DOHH2 (cell line): ENCODE results near the gene MBD3.

Source experiments
- H3F3A ChIP-seq: fragments of 200-600 bp; sonication (generic), shearing (Covaris generic); 2 replicates; pipeline ENCODE4 v1.6.0; 2016; ENCODE audit warnings: antibody characterized with exemption, mild to moderate bottlenecking; ENCODE audit not compliant: control insufficient read depth, insufficient read depth
- H3K27ac ChIP-seq: fragments of 200-600 bp; sonication (generic); 2 replicates; pipeline ENCODE4 v1.5.1; 2014; ENCODE audit warnings: low read depth, mild to moderate bottlenecking, low read length, moderate library complexity
- H3K27me3 ChIP-seq: fragments of 200-600 bp; sonication (generic); 2 replicates; pipeline ENCODE4 v1.6.1; 2014; ENCODE audit warnings: mild to moderate bottlenecking, low read length, mixed read lengths; ENCODE audit not compliant: control insufficient read depth
- H3K36me3 ChIP-seq: fragments of 200-600 bp; sonication (generic); 2 replicates; pipeline ENCODE4 v1.6.1; 2014; ENCODE audit warnings: mild to moderate bottlenecking, low read length, moderate library complexity, mixed read lengths; ENCODE audit not compliant: control insufficient read depth
- H3K4me1 ChIP-seq: fragments of 200-600 bp; sonication (generic); 2 replicates; pipeline ENCODE4 v1.6.1; 2014; ENCODE audit warnings: mild to moderate bottlenecking, low read length, mixed read lengths; ENCODE audit not compliant: control insufficient read depth
- H3K4me2 ChIP-seq: fragments of 200-600 bp; sonication (generic); 2 replicates; pipeline ENCODE4 v1.6.0; 2014; ENCODE audit warnings: mild to moderate bottlenecking, low read length, moderate library complexity
- H3K4me3 ChIP-seq: fragments of 200-600 bp; sonication (generic); 2 replicates; pipeline ENCODE4 v1.5.1; 2014; ENCODE audit warnings: mild to moderate bottlenecking, low read length, mixed read lengths
- H3K79me2 ChIP-seq: fragments of 200-600 bp; sonication (generic); 2 replicates; pipeline ENCODE4 v1.6.1; 2014; ENCODE audit warnings: mild to moderate bottlenecking, low read length, mixed read lengths; ENCODE audit not compliant: control insufficient read depth
- H3K9me2 ChIP-seq: fragments of 200-600 bp; sonication (generic); replicated peaks from 2 replicates; pipeline ENCODE4 v1.6.1; 2014; ENCODE audit warnings: mild to moderate bottlenecking, low read length, mixed read lengths; ENCODE audit not compliant: control insufficient read depth
- H3K9me3 ChIP-seq: fragments of 200-600 bp; sonication (generic); 2 replicates; pipeline ENCODE4 v1.6.1; 2014; ENCODE audit warnings: antibody characterized with exemption, low read length, mixed read lengths; ENCODE audit not compliant: control insufficient read depth, insufficient read depth
- H4K20me1 ChIP-seq: fragments of 200-600 bp; sonication (generic); 2 replicates; pipeline ENCODE4 v1.6.0; 2014; ENCODE audit warnings: low read depth, mild to moderate bottlenecking, antibody characterized with exemption, low read length, moderate library complexity; ENCODE audit not compliant: control insufficient read depth, insufficient read depth
- EZH2phosphoT487 ChIP-seq: fragments of 200-600 bp; sonication (generic); IDR thresholded peaks from 2 replicates; pipeline ENCODE4 v1.6.1; 2017; ENCODE audit warnings: borderline replicate concordance, mild to moderate bottlenecking, antibody characterized with exemption, low read length, moderate library complexity, mixed read lengths
- TF ChIP-seq, protein P1 (sequence below): fragments of 200-600 bp; sonication (generic); IDR thresholded peaks from one replicate; pipeline ENCODE4 v1.5.1; 2014; ENCODE audit warnings: antibody characterized with exemption, mild to moderate bottlenecking, low read depth, low read length; ENCODE audit not compliant: poor library complexity, severe bottlenecking

Gene MBD3

DNA sequence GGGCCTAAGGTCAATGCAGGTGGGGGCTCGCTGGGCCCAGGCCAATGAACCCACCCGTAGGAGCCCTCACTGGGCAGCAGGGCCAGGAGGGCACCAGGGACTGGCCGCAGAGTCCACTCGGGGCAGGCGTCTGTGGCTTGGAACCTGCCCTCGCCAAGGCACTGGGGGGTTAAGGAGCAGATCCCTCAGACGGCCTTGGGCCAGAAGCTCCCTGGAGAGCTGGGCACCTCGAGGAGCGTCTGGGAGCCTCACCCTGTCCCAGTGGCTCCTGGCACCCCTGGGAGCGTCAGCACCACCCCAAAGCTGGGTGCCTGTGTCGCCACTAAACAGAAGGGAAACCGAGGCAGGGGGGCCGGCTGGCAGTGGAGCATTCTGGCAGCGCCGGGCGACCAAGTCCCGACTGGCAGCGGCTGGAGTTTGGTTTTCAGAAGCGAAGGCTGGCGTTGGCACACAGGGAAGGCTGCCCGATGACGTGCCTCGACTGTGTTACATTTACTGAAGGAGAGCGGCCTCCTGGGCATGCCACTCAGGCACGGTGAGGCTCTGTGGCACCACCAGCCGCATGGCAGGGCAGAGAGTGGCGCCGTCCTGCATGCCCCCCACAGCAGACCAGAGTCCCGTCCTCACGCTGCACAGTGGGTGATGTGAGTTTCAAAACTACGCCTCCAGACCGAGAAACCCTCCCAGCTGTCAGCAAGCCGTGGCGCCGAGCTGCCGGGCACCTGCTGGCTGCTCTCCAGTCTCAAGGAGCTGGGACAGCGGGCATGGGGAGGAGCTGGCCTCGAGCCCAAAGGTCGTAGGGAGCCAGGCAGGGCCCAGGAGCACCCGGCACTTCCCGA is 15.4 kb downstream of the MBD3 start:
- no peaks in the 10 kb centered on the region for H3K79me2 ChIP-seq
- H3K27me3 ChIP-seq: no peaks in the 10 kb centered on the region
- H3F3A ChIP-seq: peaks cover 4% of the 10 kb centered on the region; the same call in 1 of the 2 replicates
- H3K9me3 ChIP-seq: no peaks in the 10 kb centered on the region
- H4K20me1 ChIP-seq: no peaks in the 10 kb centered on the region
- H3K9me2 ChIP-seq: no peaks in the 10 kb centered on the region
- no peaks in the 10 kb centered on the region for H3K4me1 ChIP-seq
- H3K4me2 ChIP-seq: no peak overlapping the region
- H3K4me3 ChIP-seq: no peak overlapping the region
- H3K36me3 ChIP-seq: peaks cover 50% of the 10 kb centered on the region
- H3K27ac ChIP-seq: no peak overlapping the region
- no peak for TF ChIP-seq EZH2phosphoT487
- TF ChIP-seq, protein P1, sequence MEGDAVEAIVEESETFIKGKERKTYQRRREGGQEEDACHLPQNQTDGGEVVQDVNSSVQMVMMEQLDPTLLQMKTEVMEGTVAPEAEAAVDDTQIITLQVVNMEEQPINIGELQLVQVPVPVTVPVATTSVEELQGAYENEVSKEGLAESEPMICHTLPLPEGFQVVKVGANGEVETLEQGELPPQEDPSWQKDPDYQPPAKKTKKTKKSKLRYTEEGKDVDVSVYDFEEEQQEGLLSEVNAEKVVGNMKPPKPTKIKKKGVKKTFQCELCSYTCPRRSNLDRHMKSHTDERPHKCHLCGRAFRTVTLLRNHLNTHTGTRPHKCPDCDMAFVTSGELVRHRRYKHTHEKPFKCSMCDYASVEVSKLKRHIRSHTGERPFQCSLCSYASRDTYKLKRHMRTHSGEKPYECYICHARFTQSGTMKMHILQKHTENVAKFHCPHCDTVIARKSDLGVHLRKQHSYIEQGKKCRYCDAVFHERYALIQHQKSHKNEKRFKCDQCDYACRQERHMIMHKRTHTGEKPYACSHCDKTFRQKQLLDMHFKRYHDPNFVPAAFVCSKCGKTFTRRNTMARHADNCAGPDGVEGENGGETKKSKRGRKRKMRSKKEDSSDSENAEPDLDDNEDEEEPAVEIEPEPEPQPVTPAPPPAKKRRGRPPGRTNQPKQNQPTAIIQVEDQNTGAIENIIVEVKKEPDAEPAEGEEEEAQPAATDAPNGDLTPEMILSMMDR: no peak

DNA sequence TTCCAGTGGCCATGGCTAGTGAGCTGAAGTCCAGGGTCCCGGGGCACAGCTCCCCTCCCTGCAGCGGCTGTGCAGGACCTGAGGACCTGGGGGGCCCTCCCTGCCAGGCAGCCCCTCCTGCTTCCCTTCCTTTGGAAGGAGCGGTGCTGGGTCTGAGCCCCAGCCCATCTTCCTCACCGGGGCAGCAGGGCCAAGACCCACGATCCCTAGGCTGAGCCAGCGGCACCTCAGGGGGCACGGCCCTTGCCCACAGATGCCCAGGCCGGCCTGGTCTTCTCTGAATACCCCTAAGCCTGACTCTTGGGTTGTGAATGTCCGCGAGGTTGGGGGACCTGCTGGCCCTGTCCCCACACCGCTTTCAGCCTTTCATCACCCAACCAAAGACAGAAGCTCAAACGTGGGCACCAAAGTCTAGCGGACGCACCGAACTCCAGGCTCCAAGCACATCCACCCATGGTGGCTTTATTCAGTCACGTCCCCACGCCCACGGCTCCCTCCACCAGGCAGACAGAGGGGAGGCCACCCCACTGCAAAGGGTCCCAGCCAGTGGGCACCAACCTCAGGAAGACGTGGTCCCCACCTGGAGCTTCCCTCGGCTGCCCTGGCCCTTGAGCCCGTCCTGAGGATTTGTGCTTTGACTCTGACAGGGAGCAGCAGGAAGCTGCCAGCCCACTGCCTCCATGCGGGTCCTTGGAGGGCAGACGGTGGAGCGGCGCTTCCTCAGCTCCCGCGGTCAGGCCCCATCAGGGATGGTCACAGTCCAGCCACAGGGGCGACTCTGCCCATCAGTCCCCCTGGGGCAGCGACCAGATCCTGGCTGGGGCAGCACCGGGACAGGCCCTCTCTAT is 16.2 kb downstream of the MBD3 start:
- H3K4me3 ChIP-seq: no peak overlapping the region
- peaks cover 45% of the 10 kb centered on the region for H3K36me3 ChIP-seq
- no peak for TF ChIP-seq EZH2phosphoT487
- TF ChIP-seq, protein P1: no peak
- no peaks in the 10 kb centered on the region for H3K9me2 ChIP-seq
- no peaks in the 10 kb centered on the region for H3K9me3 ChIP-seq
- H3K27me3 ChIP-seq: no peaks in the 10 kb centered on the region
- H3K4me2 ChIP-seq: no peak overlapping the region
- H3K79me2 ChIP-seq: no peaks in the 10 kb centered on the region
- no peaks in the 10 kb centered on the region for H4K20me1 ChIP-seq
- H3K4me1 ChIP-seq: no peaks in the 10 kb centered on the region
- no peak overlapping the region for H3K27ac ChIP-seq
- H3F3A ChIP-seq: peaks cover 4% of the 10 kb centered on the region; the same call in 1 of the 2 replicates

DNA sequence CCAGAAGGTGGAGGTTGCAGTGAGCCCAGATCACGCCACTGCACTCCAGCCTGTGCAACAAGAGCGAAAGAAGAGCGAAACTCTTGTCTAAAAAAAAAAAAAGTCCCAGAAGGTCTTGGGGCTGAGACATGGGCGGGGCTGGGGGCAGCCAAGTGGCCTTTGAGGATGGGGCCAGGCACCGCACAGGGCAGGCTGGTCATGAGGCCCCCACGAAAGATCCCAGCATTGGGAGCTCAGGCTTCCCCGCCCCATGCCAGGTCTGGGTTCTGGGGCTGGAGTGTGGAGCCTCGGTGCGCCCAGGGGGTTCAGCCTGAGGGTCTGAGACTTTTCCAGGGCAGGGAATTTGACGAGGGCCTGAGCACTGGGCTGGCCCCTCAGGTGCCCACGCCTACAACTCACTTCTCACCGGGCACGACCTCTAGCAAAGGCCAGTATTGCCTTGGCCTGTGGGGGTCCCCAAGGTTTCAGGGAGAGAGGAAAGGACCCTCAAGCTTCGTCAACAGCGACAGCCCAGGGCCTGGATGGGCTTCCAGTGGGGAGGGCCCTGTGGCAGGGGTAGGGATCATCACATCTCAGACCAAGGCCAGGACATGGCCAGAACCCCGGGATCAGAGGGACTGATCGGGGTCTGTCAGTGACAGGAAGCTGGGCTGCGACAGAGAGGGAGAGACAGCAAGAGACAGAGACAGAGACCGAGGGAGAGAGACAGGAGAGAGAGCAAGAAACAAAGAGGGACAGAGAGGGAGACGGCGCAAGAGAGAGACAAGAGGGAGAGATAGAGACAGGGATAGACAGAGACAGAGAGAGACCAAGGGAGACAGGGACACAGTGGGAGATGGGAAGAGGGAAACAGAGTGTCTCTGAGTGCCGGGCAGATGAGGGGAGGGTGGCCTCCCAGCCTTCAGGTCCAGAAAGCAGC is 17.1 kb downstream of the MBD3 start:
- Histone ChIP-seq H3K4me3 (no peak overlapping the region), H3F3A (peaks cover 4% of the 10 kb centered on the region; the same call in 1 of the 2 replicates), H3K36me3 (peaks cover 36% of the 10 kb centered on the region), H3K9me3 (no peaks in the 10 kb centered on the region), H3K4me2 (no peak overlapping the region), H3K27me3 (no peaks in the 10 kb centered on the region), H3K9me2 (no peaks in the 10 kb centered on the region), H4K20me1 (no peaks in the 10 kb centered on the region), H3K27ac (no peak overlapping the region), H3K79me2 (no peaks in the 10 kb centered on the region), H3K4me1 (no peaks in the 10 kb centered on the region)
- TF ChIP-seq, protein P1: no peak
- TF ChIP-seq EZH2phosphoT487: no peak
